ENCODE measurements around the gene PRR19.
"Not testable (repeated sequence)": the region's sequence is repeated elsewhere in the genome, so short reads cannot be mapped to it uniquely, and the experiment has no call there.

Gene PRR19

DNA sequence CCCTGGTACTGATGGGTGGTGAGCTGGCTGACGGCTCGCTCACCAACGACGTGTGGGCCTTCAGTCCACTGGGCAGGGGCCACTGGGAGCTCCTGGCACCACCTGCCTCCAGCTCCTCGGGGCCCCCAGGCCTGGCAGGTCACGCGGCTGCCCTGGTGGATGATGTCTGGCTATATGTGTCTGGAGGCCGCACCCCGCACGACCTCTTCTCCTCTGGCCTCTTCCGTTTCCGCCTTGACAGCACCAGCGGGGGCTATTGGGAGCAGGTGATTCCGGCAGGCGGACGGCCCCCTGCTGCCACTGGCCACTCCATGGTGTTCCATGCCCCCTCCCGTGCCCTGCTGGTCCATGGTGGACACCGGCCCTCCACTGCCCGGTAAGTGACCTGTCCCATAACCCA lies 34.0 kb downstream of the PRR19 start:
- H3K9me3 ChIP-seq: no peaks in the 10 kb centered on the region
- peaks cover 13% of the 10 kb centered on the region for H3K4me1 ChIP-seq
- no peak overlapping the region for H3K4me3 ChIP-seq
- H3K36me3 ChIP-seq (replicated peaks): peaks cover 11% of the 10 kb centered on the region
- in situ Hi-C loops (cut with MboI; ENCODE audit: low sequenced_read_pairs): no loop called here
- DNase-seq (ENCODE audit: low spot score in 2 of 2): no peak
- H3K27me3 ChIP-seq (ENCODE audit: low read depth): no peaks in the 10 kb centered on the region

GRCh38 chr19:42339126-42339860 lies 37.4 kb downstream of the PRR19 start:
- Histone ChIP-seq H3K36me3 (replicated peaks) (peaks cover 14% of the 10 kb centered on the region), H3K4me1 (peaks cover 13% of the 10 kb centered on the region)
- H3K9me3 ChIP-seq; H3K27me3 ChIP-seq (ENCODE audit: low read depth); in situ Hi-C loops (cut with MboI; ENCODE audit: low sequenced_read_pairs); H3K4me3 ChIP-seq: not testable (repeated sequence)
- DNase-seq (ENCODE audit: low spot score in 2 of 2): peak; percentile 29 to 65

DNA sequence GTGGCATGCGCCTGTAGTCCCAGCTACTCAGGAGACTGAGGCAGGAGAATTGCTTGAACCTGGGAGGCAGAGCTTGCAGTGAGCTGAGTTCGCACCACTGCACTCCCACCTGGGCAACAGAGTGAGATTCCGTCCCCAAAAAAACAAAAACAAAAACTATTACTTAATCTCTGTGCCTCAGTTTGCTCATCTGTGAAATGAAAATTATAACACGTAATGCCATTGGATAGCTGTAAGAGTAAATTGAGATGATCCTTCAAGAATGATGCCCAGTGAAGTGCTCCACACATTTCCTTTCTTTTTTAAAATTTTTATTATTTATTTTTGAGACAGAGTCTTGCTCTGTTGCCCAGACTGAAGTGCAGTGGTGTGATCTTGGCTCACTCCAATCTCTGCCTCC lies 38.0 kb downstream of the PRR19 start:
- H3K4me3 ChIP-seq; DNase-seq (ENCODE audit: low spot score in 2 of 2); H3K9me3 ChIP-seq; in situ Hi-C loops (cut with MboI; ENCODE audit: low sequenced_read_pairs); H3K27me3 ChIP-seq (ENCODE audit: low read depth): not testable (repeated sequence)
- Histone ChIP-seq H3K4me1 (peaks cover 13% of the 10 kb centered on the region), H3K36me3 (replicated peaks) (peaks cover 17% of the 10 kb centered on the region)

DNA sequence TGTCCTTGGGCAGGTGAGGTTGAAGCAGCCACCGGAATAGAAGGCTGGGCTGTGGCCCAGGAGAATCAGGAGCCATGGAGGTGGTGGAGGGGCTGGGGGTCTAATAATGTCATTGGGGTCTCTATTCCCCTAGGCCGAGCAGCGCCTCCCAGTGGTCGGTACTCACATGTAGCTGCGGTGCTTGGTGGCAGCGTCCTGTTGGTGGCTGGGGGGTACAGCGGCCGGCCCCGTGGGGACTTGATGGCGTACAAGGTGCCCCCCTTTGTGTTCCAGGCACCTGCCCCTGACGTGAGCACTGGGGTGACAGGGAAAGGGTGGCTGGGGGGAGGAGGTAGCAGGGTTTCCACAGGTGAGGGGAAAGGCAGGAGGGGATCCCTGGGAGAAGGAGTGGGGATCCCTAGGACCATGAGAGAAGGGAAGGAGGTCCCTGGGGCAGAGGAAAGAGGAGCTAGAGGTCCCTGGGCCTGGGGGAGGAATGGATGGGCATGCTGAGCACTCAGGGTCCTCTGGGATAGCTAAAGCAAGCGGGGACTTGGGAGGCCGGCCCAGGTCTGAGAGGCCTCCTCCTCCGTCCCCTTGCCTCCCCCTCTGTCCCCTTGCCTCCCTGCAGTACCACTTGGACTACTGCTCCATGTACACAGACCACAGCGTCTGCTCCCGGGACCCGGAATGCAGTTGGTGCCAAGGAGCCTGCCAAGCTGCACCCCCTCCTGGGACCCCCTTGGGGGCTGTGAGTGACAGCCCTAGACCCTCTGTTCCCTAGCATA lies 41.6 kb downstream of the PRR19 start:
- Histone ChIP-seq H3K9me3 (no peaks in the 10 kb centered on the region), H3K4me1 (peaks cover 13% of the 10 kb centered on the region), H3K4me3 (no peak overlapping the region), H3K27me3 (ENCODE audit: low read depth) (no peaks in the 10 kb centered on the region), H3K36me3 (replicated peaks) (peaks cover 14% of the 10 kb centered on the region)
- peak in 1 of 2 experiments; percentile 43 for DNase-seq (ENCODE audit: low spot score in 2 of 2)
- in situ Hi-C loops (cut with MboI; ENCODE audit: low sequenced_read_pairs): no loop called here

GRCh38 chr19:42344336-42344893 lies 42.5 kb downstream of the PRR19 start:
- DNase-seq (ENCODE audit: low spot score in 2 of 2): no peak
- H3K4me1 ChIP-seq: peaks cover 7% of the 10 kb centered on the region; the same call in 1 of the 2 replicates
- in situ Hi-C loops (cut with MboI; ENCODE audit: low sequenced_read_pairs): no loop called here
- H3K27me3 ChIP-seq (ENCODE audit: low read depth): no peaks in the 10 kb centered on the region
- H3K9me3 ChIP-seq: no peaks in the 10 kb centered on the region
- peaks cover 14% of the 10 kb centered on the region for H3K36me3 ChIP-seq (replicated peaks)
- H3K4me3 ChIP-seq: no peak overlapping the region

GRCh38 chr19:42345191-42345812 lies 43.4 kb downstream of the PRR19 start:
- Histone ChIP-seq H3K4me1 (no peaks in the 10 kb centered on the region), H3K4me3 (no peak overlapping the region), H3K27me3 (ENCODE audit: low read depth) (no peaks in the 10 kb centered on the region), H3K9me3 (no peaks in the 10 kb centered on the region), H3K36me3 (replicated peaks) (peaks cover 14% of the 10 kb centered on the region)
- DNase-seq (ENCODE audit: low spot score in 2 of 2): no peak
- in situ Hi-C loops (cut with MboI; ENCODE audit: low sequenced_read_pairs): no loop called here

- in situ Hi-C loops (cut with MboI; ENCODE audit: low sequenced_read_pairs): no loop called here
- DNase-seq (ENCODE audit: low spot score in 2 of 2): no peak
- H3K4me1 ChIP-seq: no peaks in the 10 kb centered on the region
- peaks cover 9% of the 10 kb centered on the region for H3K36me3 ChIP-seq (replicated peaks)
- H3K9me3 ChIP-seq: no peaks in the 10 kb centered on the region
- H3K4me3 ChIP-seq: no peak overlapping the region
- H3K27me3 ChIP-seq (ENCODE audit: low read depth): no peaks in the 10 kb centered on the region
Observed at GRCh38 chr19:42348211-42348610, 46.3 kb downstream of the PRR19 start.

DNA sequence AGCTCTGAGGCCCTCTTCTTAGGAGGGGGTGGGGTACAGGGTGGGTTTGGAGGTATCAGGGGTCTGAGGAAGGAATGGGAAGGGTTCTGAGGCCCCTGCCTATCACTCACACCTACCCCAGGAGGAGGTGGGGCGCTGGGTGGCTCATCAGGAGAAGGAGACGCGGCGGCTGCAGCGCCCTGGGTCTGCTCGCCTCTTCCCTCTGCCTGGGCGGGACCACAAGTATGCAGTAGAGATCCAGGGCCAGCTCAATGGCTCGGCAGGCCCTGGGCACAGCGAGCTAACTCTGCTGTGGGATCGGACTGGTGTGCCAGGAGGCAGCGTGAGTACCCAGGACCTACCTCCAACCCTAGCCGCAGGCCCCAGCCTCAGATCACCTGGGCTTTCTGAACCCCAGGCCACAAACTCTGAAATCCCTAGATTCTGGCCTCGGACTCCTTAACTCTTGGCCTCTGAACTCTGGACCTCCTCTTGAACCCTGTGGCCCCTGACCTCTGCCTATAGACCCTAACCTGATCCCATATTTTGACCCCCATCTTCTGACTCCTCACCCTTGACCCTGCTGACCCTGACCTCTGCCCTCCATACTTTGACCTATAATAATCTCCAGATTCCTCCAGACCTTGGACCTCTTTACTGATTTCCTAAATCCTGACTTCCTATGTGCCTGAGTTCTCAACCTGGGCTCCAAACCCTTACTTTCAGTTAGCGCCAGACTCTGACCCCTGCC lies 47.6 kb downstream of the PRR19 start:
- in situ Hi-C loops (cut with MboI; ENCODE audit: low sequenced_read_pairs): no loop called here
- no peak for DNase-seq (ENCODE audit: low spot score in 2 of 2)
- H3K4me1 ChIP-seq: no peaks in the 10 kb centered on the region
- H3K4me3 ChIP-seq: no peak overlapping the region
- no peaks in the 10 kb centered on the region for H3K27me3 ChIP-seq (ENCODE audit: low read depth)
- H3K9me3 ChIP-seq: no peaks in the 10 kb centered on the region
- peaks cover 7% of the 10 kb centered on the region for H3K36me3 ChIP-seq (replicated peaks)

DNA sequence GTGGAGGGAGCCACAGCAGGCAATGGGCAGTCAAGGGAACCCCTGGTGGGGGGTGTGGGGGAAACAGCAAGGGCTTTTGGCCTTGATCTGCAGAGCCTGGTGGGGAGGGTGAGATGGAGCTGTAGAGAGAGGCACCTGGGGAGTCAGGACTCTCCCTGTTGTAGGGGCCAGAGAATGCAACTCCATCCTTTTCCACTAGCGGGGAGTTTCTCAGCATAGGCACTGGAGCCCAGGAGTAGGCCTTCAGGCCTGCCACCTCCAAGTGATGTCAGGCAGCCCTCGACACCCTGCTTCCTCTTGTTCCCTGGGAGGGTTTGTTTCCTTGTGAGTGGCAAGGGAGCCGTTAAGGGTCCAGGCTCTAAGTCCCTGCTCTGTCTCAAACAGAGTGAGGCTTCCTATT lies 48.5 kb downstream of the PRR19 start:
- Histone ChIP-seq H3K36me3 (replicated peaks) (peaks cover 4% of the 10 kb centered on the region), H3K9me3 (no peaks in the 10 kb centered on the region), H3K27me3 (ENCODE audit: low read depth) (no peaks in the 10 kb centered on the region), H3K4me1 (no peaks in the 10 kb centered on the region), H3K4me3 (no peak overlapping the region)
- DNase-seq (ENCODE audit: low spot score in 2 of 2): no peak
- in situ Hi-C loops (cut with MboI; ENCODE audit: low sequenced_read_pairs): no loop called here

DNA sequence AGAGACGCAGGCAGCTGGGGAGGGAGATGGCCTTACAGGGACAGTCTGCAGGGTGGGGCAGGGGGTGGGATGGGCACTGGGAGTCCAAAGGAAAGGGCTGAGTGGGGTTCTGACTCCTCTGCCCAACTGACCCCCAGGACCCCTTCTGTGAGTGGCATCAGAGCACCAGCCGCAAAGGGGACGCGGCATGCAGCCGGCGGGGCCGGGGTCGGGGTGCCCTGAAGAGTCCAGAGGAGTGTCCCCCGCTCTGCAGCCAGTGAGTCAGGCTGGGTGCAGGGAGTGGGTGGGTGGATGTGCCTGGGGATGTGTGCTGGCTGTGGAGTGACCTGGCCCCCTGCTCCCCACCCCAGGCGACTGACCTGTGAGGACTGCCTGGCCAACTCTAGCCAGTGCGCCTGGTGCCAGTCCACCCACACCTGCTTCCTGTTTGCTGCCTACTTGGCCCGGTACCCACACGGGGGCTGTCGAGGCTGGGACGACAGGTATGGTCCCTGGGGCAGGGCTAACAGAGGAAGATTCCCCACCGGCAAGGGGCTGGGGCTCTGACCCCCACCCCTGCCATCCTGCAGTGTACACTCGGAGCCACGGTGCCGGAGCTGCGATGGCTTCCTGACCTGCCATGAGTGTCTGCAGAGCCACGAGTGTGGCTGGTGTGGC lies 49.3 kb downstream of the PRR19 start:
- Histone ChIP-seq H3K4me1 (no peaks in the 10 kb centered on the region), H3K27me3 (ENCODE audit: low read depth) (no peaks in the 10 kb centered on the region), H3K4me3 (no peak overlapping the region), H3K36me3 (replicated peaks) (peaks cover 1% of the 10 kb centered on the region), H3K9me3 (no peaks in the 10 kb centered on the region)
- in situ Hi-C loops (cut with MboI; ENCODE audit: low sequenced_read_pairs): no loop called here
- DNase-seq (ENCODE audit: low spot score in 2 of 2): no peak

GRCh38 chr19:42352301-42353259 lies 50.6 kb downstream of the PRR19 start:
- in situ Hi-C loops (cut with MboI; ENCODE audit: low sequenced_read_pairs): no loop called here

GRCh38 chr19:42353341-42354015 lies 51.5 kb downstream of the PRR19 start:
- no peak for DNase-seq (ENCODE audit: low spot score in 2 of 2)
- Histone ChIP-seq H3K36me3 (replicated peaks) (peaks cover 10% of the 10 kb centered on the region), H3K9me3 (no peaks in the 10 kb centered on the region), H3K4me3 (no peak overlapping the region), H3K4me1 (no peaks in the 10 kb centered on the region), H3K27me3 (ENCODE audit: low read depth) (no peaks in the 10 kb centered on the region)
- in situ Hi-C loops (cut with MboI; ENCODE audit: low sequenced_read_pairs): no loop called here

More at GRCh38 chr19:42352301-42353259, 50.6 kb downstream of the PRR19 start:
- no peaks in the 10 kb centered on the region for H3K27me3 ChIP-seq (ENCODE audit: low read depth)
- H3K4me3 ChIP-seq: no peak overlapping the region
- no peaks in the 10 kb centered on the region for H3K9me3 ChIP-seq
- peak in 1 of 2 experiments; percentile 22 for DNase-seq (ENCODE audit: low spot score in 2 of 2)
- peaks cover 10% of the 10 kb centered on the region for H3K36me3 ChIP-seq (replicated peaks)
- H3K4me1 ChIP-seq: no peaks in the 10 kb centered on the region
